GM12878 (cell line): ENCODE measurements around the gene THAP9. TPM values are rescaled to one million over a fixed set of nuclear protein-coding genes. Genes with fewer than 3 reads are reported as not detected.
A peak's percentile ranks its signal among the peaks of the same experiment; 100 is the strongest.

Source experiments
- ATF2 ChIP-seq: IDR thresholded peaks from 2 replicates; pipeline ENCODE4 v1.6.1; 2012; ENCODE audit warnings: low read length, inconsistent platforms
- BCL11A ChIP-seq: IDR thresholded peaks from 2 replicates; pipeline ENCODE4 v1.6.1; 2011; ENCODE audit warnings: low read depth, low read length
- CEBPB ChIP-seq, 2 experiments: fragments of 150-350 bp in 1 of 2; IDR thresholded peaks; 2 replicates each; pipeline ENCODE4 v1.6.1; 2012 to 2014; ENCODE audit warnings: low read depth in 2 of 2, low read length in 2 of 2, borderline replicate concordance in 1 of 2, inconsistent platforms in 1 of 2
- FOXM1 ChIP-seq: IDR thresholded peaks from 2 replicates; pipeline ENCODE4 v1.6.1; 2012; ENCODE audit warnings: low read depth, mild to moderate bottlenecking, inconsistent platforms, low read length, moderate library complexity
- JUND ChIP-seq: IDR thresholded peaks from 2 replicates; pipeline ENCODE4 v1.6.1; 2012; ENCODE audit warnings: low read depth, mild to moderate bottlenecking, low read length, improper control_type of control experiment, moderate library complexity
- NFXL1 ChIP-seq: fragments of 450-650 bp; IDR thresholded peaks from 2 replicates; pipeline ENCODE4 v1.6.1; 2017; ENCODE audit warnings: antibody characterized with exemption, mild to moderate bottlenecking, borderline replicate concordance
- NR2F1 ChIP-seq: fragments of 450-650 bp; conservative IDR thresholded peaks from 2 replicates; pipeline ENCODE4 v1.6.1; 2017; ENCODE audit warnings: mild to moderate bottlenecking
- PAX8 ChIP-seq: fragments of 450-650 bp; IDR thresholded peaks from 2 replicates; pipeline ENCODE4 v1.6.1; 2017; ENCODE audit warnings: mild to moderate bottlenecking, moderate library complexity
- PML ChIP-seq: IDR thresholded peaks from 2 replicates; pipeline ENCODE4 v1.6.1; 2012; ENCODE audit warnings: low read length, inconsistent platforms
- POLR2A ChIP-seq: IDR thresholded peaks from 2 replicates; pipeline ENCODE4 v1.6.1; 2011; ENCODE audit warnings: low read depth, mild to moderate bottlenecking, low read length
- TBL1XR1 ChIP-seq: IDR thresholded peaks from 2 replicates; pipeline ENCODE4 v1.6.1; 2012; ENCODE audit warnings: low read depth, low read length, improper control_type of control experiment
- WRNIP1 ChIP-seq: IDR thresholded peaks from 2 replicates; pipeline ENCODE4 v1.6.1; 2011; ENCODE audit warnings: low read depth, low read length, improper control_type of control experiment, borderline replicate concordance
- YBX1 ChIP-seq: fragments of 450-650 bp; IDR thresholded peaks from 2 replicates; pipeline ENCODE4 v1.6.1; 2016; ENCODE audit warnings: antibody characterized with exemption
- ZBTB11 ChIP-seq: fragments of 450-650 bp; formaldehyde crosslinking; IDR thresholded peaks from 2 replicates; pipeline ENCODE4 v1.5.0; 2022; ENCODE audit warnings: mild to moderate bottlenecking, missing genetic modification characterization
- ZNF274 ChIP-seq: IDR thresholded peaks from one replicate; pipeline ENCODE4 v1.8.0; 2011; ENCODE audit not compliant: insufficient read length, insufficient read depth
- polyA plus RNA-seq, 11 experiments: library from polyadenylated mRNA; depleted of rRNA in 4 of 11; unstranded in 6 of 11; stranded (reverse) in 5 of 11; fragments of >200 nt; fragmentation: Nextera tagmentation in 4 of 11; fragmentation: Illumina TruSeq in 1 of 11; extraction: Ambion mirVana in 4 of 11; extraction: Trizol in 1 of 11; gene quantifications; 1 replicate in 1 of 11; 2 replicates in 10 of 11; pipeline versions ENCODE4 v1.2.1 to v1.2.3, GENCODE V29; 2011 to 2016; ENCODE audit warnings: inconsistent platforms in 2 of 11, missing spikeins in 2 of 11, low read depth in 1 of 11
- total RNA-seq, 4 experiments: library from RNA; depleted of rRNA in 3 of 4; stranded (reverse); fragments of >200 nt in 3 of 4; fragmentation: Illumina TruSeq in 1 of 4; extraction: Trizol in 1 of 4; gene quantifications; 2 replicates each; pipeline versions ENCODE4 v1.2.1 to v1.2.3, GENCODE V29; 2013 to 2021
- TF ChIP-seq, protein P1 (sequence below): fragments of 450-650 bp; IDR thresholded peaks from 2 replicates; pipeline ENCODE4 v1.6.1; 2017; ENCODE audit warnings: low read depth, mild to moderate bottlenecking, moderate library complexity
- TF ChIP-seq, protein P2 (sequence below): fragments of 450-650 bp; IDR thresholded peaks from 2 replicates; pipeline ENCODE4 v1.6.1; 2014; ENCODE audit warnings: mild to moderate bottlenecking

Gene THAP9
- total and polyA plus RNA-seq, 10 of the 15 experiments (the other 5 are each of a cell fraction or from before 2014, with no cell fraction given): 2.1 to 4.9 (median 3.3) TPM

GRCh38 chr4:82905205-82905604 lies 4.7 kb downstream of the THAP9 start (continued):
- TF ChIP-seq BCL11A (peak; percentile 73), NFXL1 (no peak), WRNIP1 (no peak), ZBTB11 (CRISPR knock-in tag) (no peak), JUND (peak; percentile 75; the same call in 1 of the 2 replicates), ZNF274 (no peak), ATF2 (peak; percentile 97), CEBPB (IDR thresholded peaks at IDR 0.05; ENCODE audit: borderline replicate concordance in 1 of 2, low read depth in 2 of 2, low read length in 2 of 2) (peak in 1 of 2 experiments; percentile 88; a peak in 1 of 4 replicates), PML (peak; percentile 75; the same call in 1 of the 2 replicates), TBL1XR1 (peak; percentile 89), POLR2A (no peak), NR2F1 (peak; percentile 81), FOXM1 (peak; percentile 92), YBX1 (no peak), PAX8 (no peak)
- TF ChIP-seq, protein P1, sequence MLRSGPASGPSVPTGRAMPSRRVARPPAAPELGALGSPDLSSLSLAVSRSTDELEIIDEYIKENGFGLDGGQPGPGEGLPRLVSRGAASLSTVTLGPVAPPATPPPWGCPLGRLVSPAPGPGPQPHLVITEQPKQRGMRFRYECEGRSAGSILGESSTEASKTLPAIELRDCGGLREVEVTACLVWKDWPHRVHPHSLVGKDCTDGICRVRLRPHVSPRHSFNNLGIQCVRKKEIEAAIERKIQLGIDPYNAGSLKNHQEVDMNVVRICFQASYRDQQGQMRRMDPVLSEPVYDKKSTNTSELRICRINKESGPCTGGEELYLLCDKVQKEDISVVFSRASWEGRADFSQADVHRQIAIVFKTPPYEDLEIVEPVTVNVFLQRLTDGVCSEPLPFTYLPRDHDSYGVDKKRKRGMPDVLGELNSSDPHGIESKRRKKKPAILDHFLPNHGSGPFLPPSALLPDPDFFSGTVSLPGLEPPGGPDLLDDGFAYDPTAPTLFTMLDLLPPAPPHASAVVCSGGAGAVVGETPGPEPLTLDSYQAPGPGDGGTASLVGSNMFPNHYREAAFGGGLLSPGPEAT: peak; percentile 74
- TF ChIP-seq, protein P2, sequence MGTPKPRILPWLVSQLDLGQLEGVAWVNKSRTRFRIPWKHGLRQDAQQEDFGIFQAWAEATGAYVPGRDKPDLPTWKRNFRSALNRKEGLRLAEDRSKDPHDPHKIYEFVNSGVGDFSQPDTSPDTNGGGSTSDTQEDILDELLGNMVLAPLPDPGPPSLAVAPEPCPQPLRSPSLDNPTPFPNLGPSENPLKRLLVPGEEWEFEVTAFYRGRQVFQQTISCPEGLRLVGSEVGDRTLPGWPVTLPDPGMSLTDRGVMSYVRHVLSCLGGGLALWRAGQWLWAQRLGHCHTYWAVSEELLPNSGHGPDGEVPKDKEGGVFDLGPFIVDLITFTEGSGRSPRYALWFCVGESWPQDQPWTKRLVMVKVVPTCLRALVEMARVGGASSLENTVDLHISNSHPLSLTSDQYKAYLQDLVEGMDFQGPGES: no peak
